K562 (cell line): ENCODE measurements around the gene SND1. TPM values are rescaled to one million over a fixed set of nuclear protein-coding genes. Genes with fewer than 3 reads are reported as not detected.

ENCODE experiments used
- ATAC-seq: fragments of 200-7000 bp; cut with Tn5 transposase; 3 replicates; pipeline ENCODE4 v1.9.1; 2020; ENCODE audit warnings: moderate library complexity
- BruUV-seq: library from RNA; stranded (reverse); fragments of 400-500 nt; replicated peaks from 2 replicates; lab custom pipeline; 2021; lab: Mats Ljungman, UMichigan
- CTCF ChIA-PET: fragments of 300-600 bp; formaldehyde crosslinking; extraction: SDS; loops from one replicate; lab custom pipeline; 2021; ENCODE audit warnings: low intra/inter-chr PET ratio; lab: Yijun Ruan, JAX
- POLR2A ChIA-PET: fragments of 300-600, 350-650 bp; sonication (Branson Sonifier 250); formaldehyde crosslinking; extraction: SDS; loops from one replicate; lab custom pipeline; 2021; ENCODE audit warnings: antibody characterized with exemption, inconsistent platforms; lab: Yijun Ruan, JAX
- DNase-seq, 4 experiments: peaks; one replicate each; pipeline versions ENCODE4 v3.0.0 to v3.0.0-alpha.2; 2011 to 2018; ENCODE audit warnings: low spot score in 3 of 4, mixed read lengths in 3 of 4; ENCODE audit errors: extremely low read depth in 1 of 4
- FAIRE-seq: peaks from 2 replicates; lab custom pipeline; 2011; peaks lifted over from hg19 to GRCh38; lab: Jason Lieb, UNC
- H2AFZ ChIP-seq: 2 replicates; pipeline ENCODE4 v1.6.0; 2011; ENCODE audit warnings: low read depth, low read length, control low read depth, inconsistent platforms
- H3K27ac ChIP-seq: fragments of 200-600 bp; 3 replicates; pipeline ENCODE4 v1.8.0; 2011; ENCODE audit warnings: low read depth, mild to moderate bottlenecking, control low read depth, inconsistent platforms, low read length, moderate library complexity, mixed read lengths; ENCODE audit errors: extremely low read depth
- H3K27me3 ChIP-seq, 2 experiments: fragments of 300-600 bp in 1 of 2; 2 replicates in 1 of 2; 3 replicates in 1 of 2; pipeline versions ENCODE4 v1.6.0 to v1.8.0; 2011; ENCODE audit warnings: inconsistent platforms in 2 of 2, low read length in 2 of 2, mild to moderate bottlenecking in 1 of 2, mixed read lengths in 1 of 2, moderate library complexity in 1 of 2; ENCODE audit not compliant: control insufficient read depth in 2 of 2, insufficient read depth in 2 of 2
- H3K36me3 ChIP-seq: fragments of 300-600 bp; 3 replicates; pipeline ENCODE4 v1.8.0; 2011; ENCODE audit warnings: mild to moderate bottlenecking, low read length, inconsistent platforms; ENCODE audit not compliant: control insufficient read depth, insufficient read depth
- H3K4me1 ChIP-seq, 2 experiments: fragments of 200-600 bp in 1 of 2; replicated peaks in 1 of 2; 2 replicates in 1 of 2; 3 replicates in 1 of 2; pipeline versions ENCODE4 v1.5.1 to v1.8.0; 2011; ENCODE audit warnings: inconsistent platforms in 2 of 2, low read length in 2 of 2, mild to moderate bottlenecking in 1 of 2, mixed read lengths in 1 of 2, moderate library complexity in 1 of 2; ENCODE audit not compliant: control insufficient read depth in 2 of 2, insufficient read depth in 2 of 2
- H3K4me2 ChIP-seq: 2 replicates; pipeline ENCODE4 v1.6.1; 2011; ENCODE audit warnings: low read length, control low read depth, inconsistent platforms, mixed read lengths; ENCODE audit not compliant: insufficient read depth
- H3K4me3 ChIP-seq: fragments of 200-600 bp; sonication (generic), shearing (Covaris generic); 2 replicates; pipeline ENCODE4 v1.5.1; 2016; ENCODE audit warnings: control low read depth, inconsistent platforms
- H3K79me2 ChIP-seq: fragments of 200-600 bp; 3 replicates; pipeline ENCODE4 v1.8.0; 2011; ENCODE audit warnings: low read length, inconsistent platforms; ENCODE audit not compliant: control insufficient read depth, insufficient read depth
- H3K9ac ChIP-seq, 2 experiments: 2 replicates each; pipeline versions ENCODE4 v1.6.0 to v1.6.1; 2011; ENCODE audit warnings: low read depth in 2 of 2, low read length in 2 of 2, control low read depth in 1 of 2, inconsistent platforms in 1 of 2, mild to moderate bottlenecking in 1 of 2, mixed read lengths in 1 of 2; ENCODE audit not compliant: insufficient read depth in 1 of 2
- H3K9me1 ChIP-seq: one replicate; pipeline ENCODE4 v1.6.0; 2011; ENCODE audit warnings: inconsistent platforms, mild to moderate bottlenecking, low read length, moderate library complexity; ENCODE audit not compliant: control insufficient read depth, insufficient read depth
- H3K9me3 ChIP-seq: replicated peaks from 2 replicates; pipeline ENCODE4 v1.5.1; 2011; ENCODE audit warnings: low read depth, low read length, inconsistent platforms; ENCODE audit not compliant: control insufficient read depth, insufficient read depth
- H4K20me1 ChIP-seq: replicated peaks from 2 replicates; pipeline ENCODE4 v1.6.1; 2011; ENCODE audit warnings: low read length, inconsistent platforms, mixed read lengths; ENCODE audit not compliant: control insufficient read depth, insufficient read depth
- ASH1L ChIP-seq: fragments of 450-650 bp; IDR thresholded peaks from 2 replicates; pipeline ENCODE4 v1.6.1; 2018; ENCODE audit warnings: borderline replicate concordance, mild to moderate bottlenecking, low read depth; ENCODE audit not compliant: partially characterized antibody
- BRF1 ChIP-seq: IDR thresholded peaks from 3 replicates; pipeline ENCODE4 v1.6.1; 2011; ENCODE audit warnings: borderline replicate concordance, mild to moderate bottlenecking; ENCODE audit not compliant: insufficient read length; ENCODE audit errors: extremely low read depth
- CBFA2T2 ChIP-seq: fragments of 450-650 bp; conservative IDR thresholded peaks from 2 replicates; pipeline ENCODE4 v1.6.1; 2017; ENCODE audit warnings: mild to moderate bottlenecking
- GTF2F1 ChIP-seq: IDR thresholded peaks from 2 replicates; pipeline ENCODE4 v1.6.1; 2011; ENCODE audit warnings: low read depth, low read length, improper control_type of control experiment
- NEUROD1 ChIP-seq: fragments of 150-350 bp; IDR thresholded peaks from 2 replicates; pipeline ENCODE4 v1.6.1; 2014; ENCODE audit warnings: borderline replicate concordance, low read length, low read depth; ENCODE audit not compliant: partially characterized antibody
- RUNX1 ChIP-seq: sonication (generic); IDR thresholded peaks from 2 replicates; pipeline ENCODE4 v1.6.1; 2016; ENCODE audit warnings: antibody characterized with exemption, low read depth
- SIN3A ChIP-seq, 2 experiments: fragments of 150-350 bp in 1 of 2; IDR thresholded peaks; 2 replicates each; pipeline ENCODE4 v1.6.1; 2011 to 2016; ENCODE audit warnings: borderline replicate concordance in 2 of 2, low read depth in 2 of 2, low read length in 2 of 2, mild to moderate bottlenecking in 2 of 2, moderate library complexity in 2 of 2; ENCODE audit not compliant: control insufficient read depth in 1 of 2
- TCF3 ChIP-seq: sonication (generic); formaldehyde crosslinking; IDR thresholded peaks from 2 replicates; pipeline ENCODE4 v1.4.0; 2020; ENCODE audit warnings: mild to moderate bottlenecking, missing genetic modification reagents
- TRIM25 ChIP-seq: fragments of 450-650 bp; IDR thresholded peaks from 2 replicates; pipeline ENCODE4 v1.7.0; 2016; ENCODE audit warnings: borderline replicate concordance
- WGBS: fragments of 100-300 bp; shearing (Covaris generic); methylation state at CpG from one replicate; pipeline ENCODE4 v1.1.6; 2016; ENCODE audit warnings: low coverage, mixed read lengths; ENCODE audit not compliant: insufficient coverage; ENCODE audit errors: missing lambda C conversion rate; 5-methylcytosine and 5-hydroxymethylcytosine counted together
- in situ Hi-C: fragments of 300-500 bp; cut with MboI; formaldehyde crosslinking; loops from 4 replicates; pipeline ENCODE4 v1.15.0; 2018; ENCODE audit warnings: inconsistent platforms, mixed read lengths
- intact Hi-C: fragments of 100-400 bp; cut with micrococcal nuclease; formaldehyde crosslinking; loops from 2 replicates; pipeline ENCODE4 v1.14.2; 2022
- polyA plus RNA-seq, 8 experiments: library from polyadenylated mRNA; depleted of rRNA in 4 of 8; stranded (reverse) in 5 of 8; unstranded in 3 of 8; fragments of >200 nt; fragmentation: Nextera tagmentation in 2 of 8; fragmentation: Illumina TruSeq in 1 of 8; extraction: Ambion mirVana in 2 of 8; extraction: Trizol in 1 of 8; gene quantifications; 2 replicates each; pipeline versions ENCODE4 v1.2.1 to v1.2.3, GENCODE V29; 2011 to 2014; ENCODE audit warnings: inconsistent platforms in 1 of 8, missing spikeins in 1 of 8
- total RNA-seq, 7 experiments: library from RNA; depleted of rRNA in 6 of 7; stranded (reverse); fragments of >200 nt in 6 of 7; fragmentation: Illumina TruSeq in 2 of 7; extraction: Trizol in 2 of 7; gene quantifications; 2 replicates each; pipeline versions ENCODE4 v1.2.1 to v1.2.3, GENCODE V29; 2011 to 2021; ENCODE audit warnings: low replicate concordance in 1 of 7
- TF ChIP-seq, protein P1 (sequence below): sonication (generic); formaldehyde crosslinking; IDR thresholded peaks from 2 replicates; pipeline ENCODE4 v1.8.1; 2023; ENCODE audit warnings: mild to moderate bottlenecking, missing genetic modification reagents
- TF ChIP-seq, protein P2 (sequence below): sonication (generic); formaldehyde crosslinking; IDR thresholded peaks from 2 replicates; pipeline ENCODE4 v1.8.0; 2022; ENCODE audit warnings: mild to moderate bottlenecking, missing genetic modification reagents
- TF ChIP-seq, protein P3 (sequence below), 2 experiments: IDR thresholded peaks; 2 replicates each; pipeline ENCODE4 v1.6.1; 2012; ENCODE audit warnings: improper control_type of control experiment in 2 of 2, low read depth in 2 of 2, low read length in 2 of 2, borderline replicate concordance in 1 of 2

Gene SND1
- total and polyA plus RNA-seq, 9 of the 15 experiments (the other 6 are each of a cell fraction or from before 2014, with no cell fraction given): 46.5 to 307 (median 191) TPM

DNA sequence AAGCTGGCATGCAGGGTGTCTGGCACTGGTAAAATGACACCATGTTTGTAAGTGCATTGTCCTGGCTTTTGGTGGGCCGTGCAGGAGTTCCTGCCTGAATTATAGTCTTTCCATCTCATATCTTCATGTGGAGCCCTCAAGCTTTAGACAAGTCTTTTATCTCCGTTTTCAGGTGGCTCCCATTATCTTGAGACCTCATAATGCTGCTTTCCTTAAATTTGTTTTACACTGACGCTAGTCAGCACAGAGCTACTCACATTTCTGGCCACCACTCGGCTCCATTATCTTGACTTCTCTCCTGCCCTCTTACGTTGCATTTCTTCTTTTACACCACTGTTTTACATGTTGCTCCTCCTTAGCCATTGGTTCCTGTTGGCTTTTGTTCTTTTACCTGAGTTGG lies 342.0 kb downstream of the SND1 start:
- peak in 2 of 4 experiments; percentile 73 to 80 for DNase-seq
- intact Hi-C loops: no loop called here
- Histone ChIP-seq H3K4me1 (peaks cover 37 to 52% of the 10 kb centered on the region in 2 experiments; a peak in 4 of 5 replicates), H3K79me2 (peaks cover 13% of the 10 kb centered on the region; the same call in 1 of the 3 replicates), H3K27me3 (no peaks in the 10 kb centered on the region), H3K9ac (peak overlapping the region; percentile 12 to 27; a peak in 2 of 4 replicates), H3K9me1 (peaks cover 7% of the 10 kb centered on the region), H3K9me3 (no peaks in the 10 kb centered on the region), H3K27ac (peak overlapping the region; percentile 54), H2AFZ (peak overlapping the region; percentile 18; the same call in 1 of the 2 replicates), H4K20me1 (peaks cover 11% of the 10 kb centered on the region; the same call in 1 of the 2 replicates), H3K4me2 (peak overlapping the region; percentile 43; the same call in 1 of the 2 replicates), H3K4me3 (no peak overlapping the region), H3K36me3 (peaks cover 80% of the 10 kb centered on the region)
- ChIA-PET POLR2A (interaction anchor here (1.0 to 2.2 kb wide), 4 partner anchors 9 to 57 kb away, joined by 4 to 13 read pairs (median 5); no protein-coding TSS in a partner anchor), CTCF (no interaction called here)
- no peak for FAIRE-seq
- in situ Hi-C loops: no loop called here
- ATAC-seq: peak; percentile 67
- BruUV-seq: no TSS peak
- 5% methylated on average over 5 of the region's 5 CpGs for WGBS
- TF ChIP-seq NEUROD1 (no peak), CBFA2T2 (peak; percentile 76), SIN3A (IDR thresholded peaks at IDR 0.05; ENCODE audit: borderline replicate concordance in 2 of 2, control insufficient read depth in 1 of 2, low read depth in 2 of 2, low read length in 2 of 2) (no peak), TCF3 (CRISPR knock-in tag) (peak; percentile 87), ASH1L (no peak), GTF2F1 (no peak), BRF1 (no peak), RUNX1 (no peak), TRIM25 (no peak)
- TF ChIP-seq, protein P1, sequence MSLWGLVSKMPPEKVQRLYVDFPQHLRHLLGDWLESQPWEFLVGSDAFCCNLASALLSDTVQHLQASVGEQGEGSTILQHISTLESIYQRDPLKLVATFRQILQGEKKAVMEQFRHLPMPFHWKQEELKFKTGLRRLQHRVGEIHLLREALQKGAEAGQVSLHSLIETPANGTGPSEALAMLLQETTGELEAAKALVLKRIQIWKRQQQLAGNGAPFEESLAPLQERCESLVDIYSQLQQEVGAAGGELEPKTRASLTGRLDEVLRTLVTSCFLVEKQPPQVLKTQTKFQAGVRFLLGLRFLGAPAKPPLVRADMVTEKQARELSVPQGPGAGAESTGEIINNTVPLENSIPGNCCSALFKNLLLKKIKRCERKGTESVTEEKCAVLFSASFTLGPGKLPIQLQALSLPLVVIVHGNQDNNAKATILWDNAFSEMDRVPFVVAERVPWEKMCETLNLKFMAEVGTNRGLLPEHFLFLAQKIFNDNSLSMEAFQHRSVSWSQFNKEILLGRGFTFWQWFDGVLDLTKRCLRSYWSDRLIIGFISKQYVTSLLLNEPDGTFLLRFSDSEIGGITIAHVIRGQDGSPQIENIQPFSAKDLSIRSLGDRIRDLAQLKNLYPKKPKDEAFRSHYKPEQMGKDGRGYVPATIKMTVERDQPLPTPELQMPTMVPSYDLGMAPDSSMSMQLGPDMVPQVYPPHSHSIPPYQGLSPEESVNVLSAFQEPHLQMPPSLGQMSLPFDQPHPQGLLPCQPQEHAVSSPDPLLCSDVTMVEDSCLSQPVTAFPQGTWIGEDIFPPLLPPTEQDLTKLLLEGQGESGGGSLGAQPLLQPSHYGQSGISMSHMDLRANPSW (CRISPR knock-in tag): no peak
- TF ChIP-seq, protein P2, sequence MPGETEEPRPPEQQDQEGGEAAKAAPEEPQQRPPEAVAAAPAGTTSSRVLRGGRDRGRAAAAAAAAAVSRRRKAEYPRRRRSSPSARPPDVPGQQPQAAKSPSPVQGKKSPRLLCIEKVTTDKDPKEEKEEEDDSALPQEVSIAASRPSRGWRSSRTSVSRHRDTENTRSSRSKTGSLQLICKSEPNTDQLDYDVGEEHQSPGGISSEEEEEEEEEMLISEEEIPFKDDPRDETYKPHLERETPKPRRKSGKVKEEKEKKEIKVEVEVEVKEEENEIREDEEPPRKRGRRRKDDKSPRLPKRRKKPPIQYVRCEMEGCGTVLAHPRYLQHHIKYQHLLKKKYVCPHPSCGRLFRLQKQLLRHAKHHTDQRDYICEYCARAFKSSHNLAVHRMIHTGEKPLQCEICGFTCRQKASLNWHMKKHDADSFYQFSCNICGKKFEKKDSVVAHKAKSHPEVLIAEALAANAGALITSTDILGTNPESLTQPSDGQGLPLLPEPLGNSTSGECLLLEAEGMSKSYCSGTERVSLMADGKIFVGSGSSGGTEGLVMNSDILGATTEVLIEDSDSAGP (CRISPR knock-in tag): no peak
- TF ChIP-seq, protein P3, sequence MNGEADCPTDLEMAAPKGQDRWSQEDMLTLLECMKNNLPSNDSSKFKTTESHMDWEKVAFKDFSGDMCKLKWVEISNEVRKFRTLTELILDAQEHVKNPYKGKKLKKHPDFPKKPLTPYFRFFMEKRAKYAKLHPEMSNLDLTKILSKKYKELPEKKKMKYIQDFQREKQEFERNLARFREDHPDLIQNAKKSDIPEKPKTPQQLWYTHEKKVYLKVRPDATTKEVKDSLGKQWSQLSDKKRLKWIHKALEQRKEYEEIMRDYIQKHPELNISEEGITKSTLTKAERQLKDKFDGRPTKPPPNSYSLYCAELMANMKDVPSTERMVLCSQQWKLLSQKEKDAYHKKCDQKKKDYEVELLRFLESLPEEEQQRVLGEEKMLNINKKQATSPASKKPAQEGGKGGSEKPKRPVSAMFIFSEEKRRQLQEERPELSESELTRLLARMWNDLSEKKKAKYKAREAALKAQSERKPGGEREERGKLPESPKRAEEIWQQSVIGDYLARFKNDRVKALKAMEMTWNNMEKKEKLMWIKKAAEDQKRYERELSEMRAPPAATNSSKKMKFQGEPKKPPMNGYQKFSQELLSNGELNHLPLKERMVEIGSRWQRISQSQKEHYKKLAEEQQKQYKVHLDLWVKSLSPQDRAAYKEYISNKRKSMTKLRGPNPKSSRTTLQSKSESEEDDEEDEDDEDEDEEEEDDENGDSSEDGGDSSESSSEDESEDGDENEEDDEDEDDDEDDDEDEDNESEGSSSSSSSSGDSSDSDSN (IDR thresholded peaks at IDR 0.05; ENCODE audit: borderline replicate concordance in 1 of 2, low read depth in 2 of 2, low read length in 2 of 2): no peak
